HG02981 (cell line): ENCODE measurements around the gene KRT72.

Source experiments
- ATAC-seq: cut with Tn5 transposase; IDR thresholded peaks from one replicate; pipeline ENCODE4 v1.9.1; 2021; ENCODE audit warnings: mild to moderate bottlenecking, moderate library complexity; ENCODE audit not compliant: unreplicated experiment

KRT72 gene

GRCh38 chr12:52600941-52601481 lies at the start of gene KRT72:
Gene KRT72 (minus strand): TSS chr12:52601463. CDS start chr12:52601452, 11 bp downstream.
- no peak for ATAC-seq

- ATAC-seq = no peak
Measured at GRCh38 chr12:52650520-52651081, 49.3 kb upstream of the KRT72 start.

- ATAC-seq = no peak
Measured at GRCh38 chr12:52649066-52649465, 47.8 kb upstream of the KRT72 start.

DNA sequence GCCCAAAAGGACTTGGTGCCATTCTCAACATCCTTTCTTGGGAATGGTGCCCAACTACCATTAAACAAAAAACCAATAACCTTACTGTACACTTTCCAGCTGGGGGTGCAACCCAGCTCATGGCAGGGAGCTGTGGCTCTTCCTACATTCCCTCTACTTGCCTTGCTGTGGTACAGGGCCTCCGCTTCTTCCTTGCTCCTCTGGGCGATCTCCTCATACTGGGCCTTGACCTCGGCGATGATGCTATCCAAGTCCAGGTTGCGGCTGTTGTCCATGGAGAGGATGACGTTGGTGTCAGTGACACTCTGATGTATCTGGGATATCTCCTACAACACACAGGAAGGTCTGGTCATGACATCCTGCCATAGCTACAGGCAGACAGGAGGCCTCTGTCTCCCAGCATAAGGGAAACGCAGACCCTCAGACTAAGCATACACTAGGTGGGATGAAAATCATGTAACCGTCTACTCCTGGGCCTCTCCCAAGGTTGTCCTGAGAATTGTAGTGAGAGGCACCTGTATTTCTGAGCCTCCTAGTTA lies 46.8 kb upstream of the KRT72 start:
- no peak for ATAC-seq

- ATAC-seq = no peak
Measured at GRCh38 chr12:52647601-52648000, 46.3 kb upstream of the KRT72 start.

- ATAC-seq = no peak
Measured at GRCh38 chr12:52646613-52647012, 45.4 kb upstream of the KRT72 start.

DNA sequence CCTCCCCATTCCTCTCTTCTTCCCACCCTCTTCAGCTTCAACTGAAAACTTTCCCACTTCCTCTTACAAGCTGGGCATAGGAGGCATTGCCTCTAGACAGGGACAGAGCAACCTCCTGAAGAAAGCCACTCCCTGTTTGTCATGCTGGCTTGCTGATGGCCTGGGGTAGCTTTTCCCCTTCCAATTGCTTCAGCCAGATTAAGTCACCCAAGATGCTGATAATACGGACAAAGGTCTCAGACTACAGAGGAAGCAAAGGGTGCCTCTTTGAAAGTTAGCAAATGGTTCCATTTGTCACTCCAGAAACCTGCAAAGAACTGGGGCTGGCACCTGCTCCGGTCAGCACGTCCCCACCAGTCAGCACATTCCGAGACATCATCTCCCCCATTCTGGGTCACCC lies 44.7 kb upstream of the KRT72 start:
- ATAC-seq = no peak

- no peak for ATAC-seq
Measured at GRCh38 chr12:52645120-52645761, 44.0 kb upstream of the KRT72 start.

DNA sequence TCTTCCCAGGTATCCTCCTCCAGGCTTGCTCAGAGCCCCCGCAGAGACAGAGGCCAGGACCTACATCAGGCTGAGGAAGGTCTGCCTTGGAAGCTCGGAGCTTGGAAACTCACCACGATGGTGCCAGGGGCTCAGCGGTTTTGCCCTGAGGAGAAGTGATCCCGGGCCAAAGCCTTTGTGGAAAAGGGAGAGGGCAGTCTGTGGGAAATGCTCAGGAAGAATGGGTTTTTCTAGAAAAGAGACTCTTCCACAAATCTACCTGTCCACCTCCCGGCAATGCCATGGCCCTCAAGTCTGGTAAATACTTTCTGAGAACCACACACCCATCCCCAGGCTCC lies 42.8 kb upstream of the KRT72 start:
- no peak for ATAC-seq

- no peak for ATAC-seq
Measured at GRCh38 chr12:52643233-52644077, 42.2 kb upstream of the KRT72 start.

- no peak for ATAC-seq
Measured at GRCh38 chr12:52641468-52641867, 40.2 kb upstream of the KRT72 start.

GRCh38 chr12:52637299-52637698 lies 36.0 kb upstream of the KRT72 start:
- no peak for ATAC-seq

- ATAC-seq = no peak
Measured at GRCh38 chr12:52636592-52637258, 35.5 kb upstream of the KRT72 start.

- no peak for ATAC-seq
Measured at GRCh38 chr12:52636189-52636588, 34.9 kb upstream of the KRT72 start.

- ATAC-seq = no peak
Measured at GRCh38 chr12:52634266-52635056, 33.2 kb upstream of the KRT72 start.

GRCh38 chr12:52633383-52633782 lies 32.1 kb upstream of the KRT72 start:
- no peak for ATAC-seq

DNA sequence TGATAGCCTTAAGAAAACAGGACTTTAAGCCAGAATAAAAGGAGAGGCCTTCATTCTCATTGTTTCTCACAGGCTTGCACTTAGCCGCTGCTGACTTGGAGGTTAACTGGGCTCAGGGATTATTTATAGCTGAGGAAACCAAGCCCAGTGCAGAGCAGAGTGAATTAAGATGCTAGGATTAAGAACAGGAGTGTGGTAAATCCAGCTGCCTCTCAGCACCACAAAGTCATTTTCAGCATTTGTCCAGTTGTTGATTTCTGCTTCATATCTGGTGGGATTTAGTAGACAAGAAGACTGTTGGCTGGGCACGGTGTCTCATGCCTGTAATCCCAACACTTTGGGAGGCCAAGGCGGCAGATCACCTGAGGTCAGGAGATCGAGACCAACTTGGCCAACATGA lies 31.4 kb upstream of the KRT72 start:
- ATAC-seq = no peak

DNA sequence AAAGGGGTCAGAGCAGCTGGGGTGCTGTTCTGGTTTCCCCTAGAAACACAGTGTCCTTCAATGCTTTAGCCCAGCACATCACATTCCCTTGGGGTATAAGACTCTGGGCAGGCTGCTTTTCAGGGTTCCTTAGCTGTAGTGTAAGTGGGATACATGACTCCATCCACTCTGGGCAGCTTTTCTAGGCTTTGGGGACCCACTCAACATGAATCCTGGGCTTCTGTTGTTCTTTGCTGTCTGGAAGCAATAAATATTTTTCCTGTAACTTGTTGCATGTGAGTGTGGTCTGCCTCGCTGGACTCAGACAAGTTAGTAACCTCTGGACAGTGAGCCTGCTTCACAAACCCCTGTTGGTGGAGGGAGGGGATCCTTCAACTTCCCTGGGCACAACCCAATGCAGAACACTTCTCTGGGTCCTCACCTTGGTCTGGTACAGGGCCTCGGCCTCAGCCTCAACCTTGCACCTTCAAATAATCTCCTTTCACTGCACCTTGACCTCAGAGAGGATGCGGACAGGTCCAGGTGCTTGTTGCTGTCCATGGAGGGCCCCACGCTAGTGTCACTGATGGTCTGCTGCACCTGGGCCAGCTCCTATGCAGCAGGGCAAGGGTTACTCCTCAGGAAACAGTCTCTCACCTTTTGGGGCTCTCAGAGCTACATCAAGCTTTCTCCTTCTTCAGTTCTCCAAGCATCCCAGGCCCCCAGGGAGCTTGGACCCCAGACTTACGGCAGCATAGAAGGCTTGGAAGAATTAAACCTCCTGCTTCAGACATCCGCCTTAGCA lies 30.6 kb upstream of the KRT72 start:
- ATAC-seq = no peak

DNA sequence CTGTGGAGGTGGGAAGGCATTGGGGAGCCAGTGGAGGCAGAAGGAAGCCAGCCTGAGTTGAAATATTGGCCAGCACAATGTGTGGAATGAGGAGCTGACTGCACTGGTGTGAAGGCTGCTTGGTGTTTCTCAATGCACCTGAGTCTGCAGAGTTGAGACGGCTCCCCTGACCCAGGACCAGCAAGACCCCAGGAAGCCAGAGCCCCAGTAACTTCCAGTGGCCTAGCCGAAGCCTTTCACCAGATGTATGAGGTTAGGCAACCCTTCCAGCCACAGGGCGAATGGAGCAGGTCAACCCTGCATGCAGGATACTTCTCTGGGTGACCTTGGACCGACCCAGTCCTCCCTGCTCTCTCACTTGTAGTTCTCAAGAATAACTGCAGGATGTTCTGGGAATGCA lies 30.0 kb upstream of the KRT72 start:
- no peak for ATAC-seq
